Neural cell (in vitro differentiated cells): ENCODE data around the gene NECTIN2. TPM values are rescaled to one million over a fixed set of nuclear protein-coding genes. Genes with fewer than 3 reads are reported as not detected.

Experiments used
- H2AFZ ChIP-seq: fragments of 200-600, 300-800 bp; sonication (generic), shearing (Covaris generic); 2 replicates; pipeline ENCODE4 v1.6.0; 2014; ENCODE audit warnings: low read depth, mild to moderate bottlenecking, antibody characterized with exemption, low read length, moderate library complexity
- H3F3A ChIP-seq: fragments of 200-600 bp; shearing (Covaris generic); 2 replicates; pipeline ENCODE4 v1.6.1; 2016; ENCODE audit warnings: mild to moderate bottlenecking, moderate library complexity, mixed read lengths, antibody characterized with exemption, low read length; ENCODE audit not compliant: insufficient read depth, poor library complexity, severe bottlenecking
- H3K27ac ChIP-seq: fragments of 200-600, 300-800 bp; sonication (generic), shearing (Covaris generic); 2 replicates; pipeline ENCODE4 v1.5.1; 2014; ENCODE audit warnings: mild to moderate bottlenecking, low read length, moderate library complexity
- H3K27me3 ChIP-seq: fragments of 300-800, 200-600 bp; sonication (generic), shearing (Covaris generic); 2 replicates; pipeline ENCODE4 v1.6.0; 2014; ENCODE audit warnings: mild to moderate bottlenecking, low read depth, low read length, moderate library complexity; ENCODE audit not compliant: insufficient read depth
- H3K36me3 ChIP-seq: fragments of 300-800, 200-600 bp; sonication (generic), shearing (Covaris generic); 2 replicates; pipeline ENCODE4 v1.5.1; 2014; ENCODE audit warnings: mild to moderate bottlenecking, antibody characterized with exemption, low read length, moderate library complexity; ENCODE audit not compliant: insufficient read depth
- H3K4me2 ChIP-seq: fragments of 300-800, 200-600 bp; sonication (generic), shearing (Covaris generic); 2 replicates; pipeline ENCODE4 v1.6.0; 2014; ENCODE audit warnings: mild to moderate bottlenecking, low read length
- H3K4me3 ChIP-seq: fragments of 300-800, 200-600 bp; sonication (generic), shearing (Covaris generic); 2 replicates; pipeline ENCODE4 v1.5.1; 2014; ENCODE audit warnings: mild to moderate bottlenecking, low read length, moderate library complexity
- H3K79me2 ChIP-seq: fragments of 200-600 bp; shearing (Covaris generic); replicated peaks from 2 replicates; pipeline ENCODE4 v1.6.0; 2014; ENCODE audit warnings: mild to moderate bottlenecking, low read length, moderate library complexity; ENCODE audit not compliant: insufficient read depth
- H3K9ac ChIP-seq: fragments of 300-800, 200-600 bp; sonication (generic), shearing (Covaris generic); 2 replicates; pipeline ENCODE4 v1.6.1; 2016; ENCODE audit warnings: mild to moderate bottlenecking, low read length, mixed read lengths
- H3K9me2 ChIP-seq: fragments of 200-600 bp; shearing (Covaris generic); 2 replicates; pipeline ENCODE4 v1.6.1; 2016; ENCODE audit warnings: mild to moderate bottlenecking, low read length, mixed read lengths; ENCODE audit not compliant: insufficient read depth
- H3K9me3 ChIP-seq: fragments of 200-600, 300-800 bp; sonication (generic), shearing (Covaris generic); 2 replicates; pipeline ENCODE4 v1.6.1; 2016; ENCODE audit warnings: mild to moderate bottlenecking, mixed run types, low read length, moderate library complexity, mixed read lengths
- H4K20me1 ChIP-seq: fragments of 200-600 bp; shearing (Covaris generic); 2 replicates; pipeline ENCODE4 v1.6.1; 2016; ENCODE audit warnings: mild to moderate bottlenecking, mixed run types; ENCODE audit not compliant: insufficient read depth
- CTCF ChIP-seq: fragments of 450-650 bp; IDR thresholded peaks from 2 replicates; pipeline ENCODE4 v1.5.1; 2014; ENCODE audit warnings: antibody characterized with exemption, mild to moderate bottlenecking, moderate library complexity; ENCODE audit not compliant: poor library complexity, severe bottlenecking
- EP300 ChIP-seq: fragments of 450-650 bp; conservative IDR thresholded peaks from 2 replicates; pipeline ENCODE4 v1.6.1; 2014; ENCODE audit warnings: antibody characterized with exemption, mild to moderate bottlenecking, moderate library complexity; ENCODE audit not compliant: poor library complexity, severe bottlenecking
- EZH2 ChIP-seq: fragments of 200-600, 300-800 bp; shearing (Covaris generic), sonication (generic); IDR thresholded peaks from 2 replicates; pipeline ENCODE4 v1.6.1; 2014; ENCODE audit warnings: antibody characterized with exemption, low read length, borderline replicate concordance, mild to moderate bottlenecking; ENCODE audit not compliant: insufficient read depth, poor library complexity, severe bottlenecking
- MXI1 ChIP-seq: fragments of 450-650 bp; conservative IDR thresholded peaks from 2 replicates; pipeline ENCODE4 v1.6.1; 2014; ENCODE audit warnings: antibody characterized with exemption, mild to moderate bottlenecking; ENCODE audit not compliant: poor library complexity, severe bottlenecking
- POLR2AphosphoS5 ChIP-seq: IDR thresholded peaks from 2 replicates; pipeline ENCODE4 v1.6.1; 2012
- RAD21 ChIP-seq: fragments of 450-650 bp; conservative IDR thresholded peaks from 2 replicates; pipeline ENCODE4 v1.6.1; 2014; ENCODE audit warnings: antibody characterized with exemption, mild to moderate bottlenecking, moderate library complexity
- REST ChIP-seq: IDR thresholded peaks from 2 replicates; pipeline ENCODE4 v1.6.1; 2012; ENCODE audit warnings: borderline replicate concordance
- SMC3 ChIP-seq: fragments of 450-650 bp; conservative IDR thresholded peaks from 2 replicates; pipeline ENCODE4 v1.6.1; 2014; ENCODE audit warnings: antibody characterized with exemption, mild to moderate bottlenecking, moderate library complexity; ENCODE audit not compliant: poor library complexity
- TAF1 ChIP-seq: IDR thresholded peaks from 2 replicates; pipeline ENCODE4 v1.6.1; 2012; ENCODE audit warnings: low read depth
- polyA plus RNA-seq: library from polyadenylated mRNA; depleted of rRNA; stranded (reverse); fragments of >200 nt; gene quantifications from 2 replicates; pipeline ENCODE4 v1.2.3, GENCODE V29; 2014

NECTIN2 gene
- polyA plus RNA-seq, 1 donor from 2014 or later, result 33.2 TPM

- H3K4me2 ChIP-seq, result no peak overlapping the region
- H2AFZ ChIP-seq, result no peak overlapping the region
- no peaks in the 10 kb centered on the region for H3F3A ChIP-seq
- H3K79me2 ChIP-seq, result no peaks in the 10 kb centered on the region
- H3K9me3 ChIP-seq, result no peaks in the 10 kb centered on the region
- no peaks in the 10 kb centered on the region for H3K36me3 ChIP-seq
- no peak overlapping the region for H3K4me3 ChIP-seq
- H3K27me3 ChIP-seq, result no peaks in the 10 kb centered on the region
- no peaks in the 10 kb centered on the region for H3K9me2 ChIP-seq
- no peaks in the 10 kb centered on the region for H4K20me1 ChIP-seq
- H3K27ac ChIP-seq, result no peak overlapping the region
- no peak for TF ChIP-seq EZH2
- no peak for TF ChIP-seq REST
- TF ChIP-seq MXI1, result no peak
- TF ChIP-seq CTCF, result no peak
- TF ChIP-seq POLR2AphosphoS5, result no peak
- TF ChIP-seq EP300, result no peak
- no peak for TF ChIP-seq SMC3
- TF ChIP-seq TAF1, result no peak
- no peak for TF ChIP-seq RAD21
- H3K9ac ChIP-seq, result no peak overlapping the region
Observed at GRCh38 chr19:44876930-44877535, 30.9 kb downstream of the NECTIN2 start.

GRCh38 chr19:44878120-44878865, 32.2 kb downstream of the NECTIN2 start:
- Histone ChIP-seq H3K9me2 (no peaks in the 10 kb centered on the region), H2AFZ (no peak overlapping the region), H3K36me3 (no peaks in the 10 kb centered on the region), H3K4me3 (no peak overlapping the region), H3K4me2 (no peak overlapping the region), H3K9me3 (no peaks in the 10 kb centered on the region), H3K9ac (no peak overlapping the region), H3F3A (no peaks in the 10 kb centered on the region), H3K27me3 (no peaks in the 10 kb centered on the region), H4K20me1 (no peaks in the 10 kb centered on the region), H3K27ac (no peak overlapping the region), H3K79me2 (no peaks in the 10 kb centered on the region)
- TF ChIP-seq REST (no peak), SMC3 (no peak), MXI1 (no peak)
